ENCODE data around the gene PIK3AP1. TPM values are rescaled to one million over a fixed set of nuclear protein-coding genes. Genes with fewer than 3 reads are reported as not detected.

The PIK3AP1 gene, protein sequence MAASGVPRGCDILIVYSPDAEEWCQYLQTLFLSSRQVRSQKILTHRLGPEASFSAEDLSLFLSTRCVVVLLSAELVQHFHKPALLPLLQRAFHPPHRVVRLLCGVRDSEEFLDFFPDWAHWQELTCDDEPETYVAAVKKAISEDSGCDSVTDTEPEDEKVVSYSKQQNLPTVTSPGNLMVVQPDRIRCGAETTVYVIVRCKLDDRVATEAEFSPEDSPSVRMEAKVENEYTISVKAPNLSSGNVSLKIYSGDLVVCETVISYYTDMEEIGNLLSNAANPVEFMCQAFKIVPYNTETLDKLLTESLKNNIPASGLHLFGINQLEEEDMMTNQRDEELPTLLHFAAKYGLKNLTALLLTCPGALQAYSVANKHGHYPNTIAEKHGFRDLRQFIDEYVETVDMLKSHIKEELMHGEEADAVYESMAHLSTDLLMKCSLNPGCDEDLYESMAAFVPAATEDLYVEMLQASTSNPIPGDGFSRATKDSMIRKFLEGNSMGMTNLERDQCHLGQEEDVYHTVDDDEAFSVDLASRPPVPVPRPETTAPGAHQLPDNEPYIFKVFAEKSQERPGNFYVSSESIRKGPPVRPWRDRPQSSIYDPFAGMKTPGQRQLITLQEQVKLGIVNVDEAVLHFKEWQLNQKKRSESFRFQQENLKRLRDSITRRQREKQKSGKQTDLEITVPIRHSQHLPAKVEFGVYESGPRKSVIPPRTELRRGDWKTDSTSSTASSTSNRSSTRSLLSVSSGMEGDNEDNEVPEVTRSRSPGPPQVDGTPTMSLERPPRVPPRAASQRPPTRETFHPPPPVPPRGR
- total RNA-seq: 0.73 and 1.3 TPM in 2 replicates
- long read RNA-seq: 0 reads

DNA sequence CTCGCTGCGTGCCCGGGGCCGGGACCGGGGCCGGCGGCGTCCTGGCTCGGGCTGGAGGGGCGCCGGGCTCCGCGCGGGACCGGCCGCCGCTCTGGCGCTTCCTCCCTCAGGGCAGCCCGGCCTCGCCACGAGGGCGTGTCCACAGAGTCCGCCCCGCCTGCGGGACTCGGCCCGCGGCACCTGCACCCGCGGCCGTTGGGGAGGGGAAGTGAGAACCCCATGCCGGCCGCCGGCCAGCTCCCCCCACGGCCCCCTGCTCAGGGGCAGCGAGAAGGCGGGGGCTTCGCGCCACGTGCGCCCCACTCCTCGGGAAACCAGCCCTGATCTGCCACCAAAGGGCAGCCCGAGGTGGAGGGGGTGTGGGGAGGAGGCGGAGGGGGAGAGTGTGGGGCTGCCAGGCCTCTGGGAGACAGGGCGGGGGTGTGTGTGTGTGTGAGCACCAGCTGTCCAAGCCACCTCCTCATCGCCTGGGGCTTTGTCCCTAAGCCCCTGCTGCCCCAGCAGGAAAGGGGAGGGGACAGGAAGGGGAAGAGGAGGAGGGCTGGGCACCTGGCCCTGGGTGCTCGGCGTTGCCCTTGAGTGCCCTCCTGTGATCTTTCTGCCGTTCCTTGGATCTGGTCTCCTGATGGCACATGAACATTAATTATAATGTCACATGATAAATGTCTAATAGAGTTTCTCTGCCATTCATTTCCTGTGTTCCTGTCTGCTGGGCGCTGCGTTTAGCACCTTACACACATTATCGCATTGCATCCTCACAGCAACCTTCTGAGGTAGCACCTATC lies at the start of gene PIK3AP1:
PIK3AP1 (minus strand) TSS at position 93 of the 785 bp plus-strand sequence. CDS start 120 bp downstream, outside the sequence.
- TF ChIP-seq, protein P1, sequence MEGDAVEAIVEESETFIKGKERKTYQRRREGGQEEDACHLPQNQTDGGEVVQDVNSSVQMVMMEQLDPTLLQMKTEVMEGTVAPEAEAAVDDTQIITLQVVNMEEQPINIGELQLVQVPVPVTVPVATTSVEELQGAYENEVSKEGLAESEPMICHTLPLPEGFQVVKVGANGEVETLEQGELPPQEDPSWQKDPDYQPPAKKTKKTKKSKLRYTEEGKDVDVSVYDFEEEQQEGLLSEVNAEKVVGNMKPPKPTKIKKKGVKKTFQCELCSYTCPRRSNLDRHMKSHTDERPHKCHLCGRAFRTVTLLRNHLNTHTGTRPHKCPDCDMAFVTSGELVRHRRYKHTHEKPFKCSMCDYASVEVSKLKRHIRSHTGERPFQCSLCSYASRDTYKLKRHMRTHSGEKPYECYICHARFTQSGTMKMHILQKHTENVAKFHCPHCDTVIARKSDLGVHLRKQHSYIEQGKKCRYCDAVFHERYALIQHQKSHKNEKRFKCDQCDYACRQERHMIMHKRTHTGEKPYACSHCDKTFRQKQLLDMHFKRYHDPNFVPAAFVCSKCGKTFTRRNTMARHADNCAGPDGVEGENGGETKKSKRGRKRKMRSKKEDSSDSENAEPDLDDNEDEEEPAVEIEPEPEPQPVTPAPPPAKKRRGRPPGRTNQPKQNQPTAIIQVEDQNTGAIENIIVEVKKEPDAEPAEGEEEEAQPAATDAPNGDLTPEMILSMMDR (conservative IDR thresholded peaks at IDR 0.05): no peak
- peak within 1 kb of the TSS; percentile 92 for H3K27ac Mint-ChIP-seq (ENCODE audit: unreplicated experiment)
- H3K36me3 Mint-ChIP-seq (ENCODE audit: low read depth): no peaks in the 10 kb centered on the region
- peak within 1 kb of the TSS; percentile 96 for H3K4me3 Mint-ChIP-seq
- H3K9me3 Mint-ChIP-seq: no peaks in the 10 kb centered on the region
- peak; percentile 16 for DNase-seq (ENCODE audit: low read depth, low spot score)
- H3K27me3 Mint-ChIP-seq (ENCODE audit: low read depth): peaks cover 21% of the 10 kb centered on the region
- H3K4me1 Mint-ChIP-seq: peaks cover 12% of the 10 kb centered on the region

DNA sequence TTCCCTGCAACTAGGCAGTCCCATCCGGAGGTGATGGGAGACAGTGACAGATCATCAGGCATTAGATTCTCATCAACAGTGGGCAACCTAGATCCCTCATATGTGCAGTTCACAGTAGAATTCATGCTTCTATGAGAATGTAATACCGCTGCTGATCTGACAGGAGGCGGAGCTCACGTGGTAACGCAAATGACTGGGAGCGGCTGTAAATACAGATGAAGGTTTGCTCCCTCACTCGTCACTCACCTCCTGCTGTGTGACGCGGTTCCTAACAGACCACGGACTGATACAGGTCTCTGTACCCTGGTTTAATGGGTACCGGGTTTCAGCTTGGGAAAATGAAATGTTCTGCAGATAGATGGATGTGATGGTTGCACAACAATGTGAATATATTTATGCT lies 47.8 kb upstream of the PIK3AP1 start:
- no peaks in the 10 kb centered on the region for H3K27me3 Mint-ChIP-seq (ENCODE audit: low read depth)
- H3K27ac Mint-ChIP-seq (ENCODE audit: unreplicated experiment): no peak overlapping the region
- DNase-seq (ENCODE audit: low read depth, low spot score): no peak
- H3K4me1 Mint-ChIP-seq: no peaks in the 10 kb centered on the region
- TF ChIP-seq, protein P1 (conservative IDR thresholded peaks at IDR 0.05): no peak
- peaks cover 12% of the 10 kb centered on the region for H3K9me3 Mint-ChIP-seq
- peaks cover 7% of the 10 kb centered on the region for H3K36me3 Mint-ChIP-seq (ENCODE audit: low read depth)
- no peak overlapping the region for H3K4me3 Mint-ChIP-seq

DNA sequence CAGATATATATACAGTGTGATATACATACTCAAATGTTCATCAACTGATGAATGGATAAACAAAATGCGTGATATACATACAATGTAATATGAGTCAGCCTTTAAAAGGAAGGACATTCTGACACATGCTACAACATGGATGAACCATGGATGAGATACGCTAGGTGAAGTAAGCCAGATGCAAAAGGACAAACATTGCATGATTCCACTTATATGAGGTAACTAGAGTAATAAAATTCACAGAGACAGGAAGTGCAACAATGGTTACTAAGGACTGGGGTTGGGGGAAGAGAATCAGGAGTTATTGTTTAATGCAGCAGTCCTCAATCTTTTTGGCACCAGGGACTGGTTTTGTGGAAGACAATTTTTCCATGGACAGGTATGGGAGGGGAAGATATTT lies 47.3 kb upstream of the PIK3AP1 start:
- DNase-seq (ENCODE audit: low read depth, low spot score): no peak
- Mint-ChIP-seq H3K9me3 (peaks cover 12% of the 10 kb centered on the region), H3K36me3 (ENCODE audit: low read depth) (peaks cover 6% of the 10 kb centered on the region), H3K4me3 (no peak overlapping the region), H3K27me3 (ENCODE audit: low read depth) (no peaks in the 10 kb centered on the region), H3K27ac (ENCODE audit: unreplicated experiment) (no peak overlapping the region), H3K4me1 (no peaks in the 10 kb centered on the region)
- TF ChIP-seq, protein P1 (conservative IDR thresholded peaks at IDR 0.05): no peak

DNA sequence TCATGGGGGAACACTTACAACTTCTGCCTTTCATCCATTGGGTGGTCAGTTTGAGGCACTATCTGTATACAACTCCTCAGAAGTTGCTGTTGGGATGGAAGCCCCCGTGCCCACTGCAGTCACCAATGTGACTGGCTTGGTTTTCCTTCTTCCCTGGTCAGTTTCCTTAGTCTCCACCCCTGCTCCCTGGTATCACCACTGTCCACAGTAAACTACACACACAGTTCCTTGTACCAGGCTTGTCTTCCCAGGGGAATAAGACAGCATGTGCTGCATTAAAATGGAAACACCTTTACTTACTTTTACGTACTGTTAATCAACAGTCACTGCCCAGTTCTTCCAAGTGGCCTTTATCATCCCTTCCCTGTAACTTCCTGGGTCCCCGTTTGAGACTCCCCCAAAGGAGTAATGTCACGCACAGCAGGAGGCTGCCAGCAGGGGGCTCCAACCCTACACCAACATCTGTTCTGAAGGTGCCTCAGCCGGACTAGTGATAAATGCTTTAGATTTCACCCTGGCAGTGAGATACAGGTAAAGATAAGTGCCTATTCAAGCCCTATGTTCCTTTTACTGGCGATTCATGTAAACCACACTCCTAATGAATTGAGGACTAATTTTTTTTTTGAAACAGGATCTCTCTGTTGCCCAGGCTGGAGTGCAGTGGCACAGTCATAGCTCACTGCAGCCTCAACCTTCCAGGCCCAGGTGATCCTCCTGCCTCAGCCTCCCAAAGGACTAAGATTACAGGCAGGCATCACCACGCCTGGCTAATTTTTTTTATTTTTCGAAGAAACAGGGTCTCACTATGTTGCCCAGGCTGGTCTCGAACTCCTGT lies 45.3 kb upstream of the PIK3AP1 start:
- DNase-seq (ENCODE audit: low read depth, low spot score): peak; percentile 60
- H3K9me3 Mint-ChIP-seq: peaks cover 6% of the 10 kb centered on the region
- no peaks in the 10 kb centered on the region for H3K4me1 Mint-ChIP-seq
- no peak overlapping the region for H3K27ac Mint-ChIP-seq (ENCODE audit: unreplicated experiment)
- no peak overlapping the region for H3K4me3 Mint-ChIP-seq
- H3K36me3 Mint-ChIP-seq (ENCODE audit: low read depth): no peaks in the 10 kb centered on the region
- TF ChIP-seq, protein P1 (conservative IDR thresholded peaks at IDR 0.05): peak; percentile 76
- H3K27me3 Mint-ChIP-seq (ENCODE audit: low read depth): peaks cover 3% of the 10 kb centered on the region
